ENCODE results near the gene RNASEH1.

RNASEH1 gene

DNA sequence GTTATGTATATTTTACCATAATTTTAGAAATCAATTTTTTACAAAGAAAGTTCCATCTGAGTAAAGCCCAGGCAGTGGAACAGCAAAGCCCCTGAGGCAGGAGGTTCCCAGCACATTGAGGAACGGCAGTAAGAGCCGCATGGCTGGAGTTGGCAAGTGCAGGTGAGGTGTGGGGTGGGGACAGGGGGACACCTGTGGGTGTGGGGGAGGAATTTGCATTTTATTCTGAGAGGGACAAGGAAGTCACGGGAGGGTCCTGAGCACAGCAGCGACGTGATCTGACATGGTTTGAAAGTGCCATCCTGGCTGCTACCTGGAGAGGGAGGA lies 22.7 kb downstream of the RNASEH1 start:
- Histone ChIP-seq H3K4me3 (ENCODE audit: insufficient read depth, low read length, poor library complexity, severe bottlenecking) (no peak overlapping the region), H3K9ac (ENCODE audit: low read length) (no peak overlapping the region), H3K27me3 (ENCODE audit: low read length) (no peaks in the 10 kb centered on the region), H2AFZ (ENCODE audit: low read depth, low read length, severe bottlenecking) (no peak overlapping the region), H3K79me2 (ENCODE audit: insufficient read depth, low read length) (no peaks in the 10 kb centered on the region), H3F3A (ENCODE audit: insufficient read depth) (no peaks in the 10 kb centered on the region), H3K27ac (ENCODE audit: low read depth, low read length) (no peak overlapping the region), H4K20me1 (ENCODE audit: low read depth, low read length) (no peaks in the 10 kb centered on the region), H3K36me3 (ENCODE audit: low read length) (no peaks in the 10 kb centered on the region), H3K9me3 (ENCODE audit: insufficient read depth, low read length) (peaks cover 10% of the 10 kb centered on the region; the same call in 1 of the 2 replicates), H3K4me2 (ENCODE audit: low read depth, low read length, poor library complexity, severe bottlenecking) (no peak overlapping the region), H3K9me2 (replicated peaks; ENCODE audit: insufficient read depth, low read length) (no peaks in the 10 kb centered on the region)
- TF ChIP-seq EZH2phosphoT487 (conservative IDR thresholded peaks at IDR 0.05; ENCODE audit: low read length), result no peak
- TF ChIP-seq, protein P1, sequence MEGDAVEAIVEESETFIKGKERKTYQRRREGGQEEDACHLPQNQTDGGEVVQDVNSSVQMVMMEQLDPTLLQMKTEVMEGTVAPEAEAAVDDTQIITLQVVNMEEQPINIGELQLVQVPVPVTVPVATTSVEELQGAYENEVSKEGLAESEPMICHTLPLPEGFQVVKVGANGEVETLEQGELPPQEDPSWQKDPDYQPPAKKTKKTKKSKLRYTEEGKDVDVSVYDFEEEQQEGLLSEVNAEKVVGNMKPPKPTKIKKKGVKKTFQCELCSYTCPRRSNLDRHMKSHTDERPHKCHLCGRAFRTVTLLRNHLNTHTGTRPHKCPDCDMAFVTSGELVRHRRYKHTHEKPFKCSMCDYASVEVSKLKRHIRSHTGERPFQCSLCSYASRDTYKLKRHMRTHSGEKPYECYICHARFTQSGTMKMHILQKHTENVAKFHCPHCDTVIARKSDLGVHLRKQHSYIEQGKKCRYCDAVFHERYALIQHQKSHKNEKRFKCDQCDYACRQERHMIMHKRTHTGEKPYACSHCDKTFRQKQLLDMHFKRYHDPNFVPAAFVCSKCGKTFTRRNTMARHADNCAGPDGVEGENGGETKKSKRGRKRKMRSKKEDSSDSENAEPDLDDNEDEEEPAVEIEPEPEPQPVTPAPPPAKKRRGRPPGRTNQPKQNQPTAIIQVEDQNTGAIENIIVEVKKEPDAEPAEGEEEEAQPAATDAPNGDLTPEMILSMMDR (IDR thresholded peaks at IDR 0.05; ENCODE audit: insufficient read depth, low read length, poor library complexity, severe bottlenecking), result no peak

DNA sequence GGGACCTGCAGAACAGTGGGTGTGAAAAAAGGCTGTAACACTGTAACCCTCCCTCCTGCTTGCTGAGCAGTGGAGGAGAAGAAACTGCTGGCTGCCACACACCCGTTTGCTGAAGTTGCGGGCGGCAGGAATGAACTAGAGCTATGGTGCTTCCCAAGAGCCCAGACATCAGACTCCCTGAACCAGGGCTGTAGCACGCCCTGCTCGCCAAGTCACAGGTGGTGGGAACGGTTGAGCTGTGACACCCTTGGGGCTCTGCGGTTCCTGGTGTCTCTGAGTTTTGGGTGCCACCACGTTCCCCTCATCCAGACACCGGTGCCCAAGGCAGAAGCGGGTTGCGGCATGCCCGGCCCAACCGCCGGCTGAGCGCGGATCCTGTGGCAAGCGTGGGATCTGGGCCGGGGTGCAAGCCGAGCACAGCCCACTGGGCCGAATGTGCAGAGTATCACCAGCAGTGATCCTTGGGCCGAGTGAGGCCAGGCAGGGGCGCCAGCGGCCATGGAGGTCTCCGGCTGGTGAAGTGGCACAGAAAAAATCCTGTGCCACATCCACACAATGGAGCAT lies 23.8 kb downstream of the RNASEH1 start:
- Histone ChIP-seq H3K36me3 (ENCODE audit: low read length) (no peaks in the 10 kb centered on the region), H3K9me3 (ENCODE audit: insufficient read depth, low read length) (peaks cover 10% of the 10 kb centered on the region; the same call in 1 of the 2 replicates), H3K9me2 (replicated peaks; ENCODE audit: insufficient read depth, low read length) (no peaks in the 10 kb centered on the region), H2AFZ (ENCODE audit: low read depth, low read length, severe bottlenecking) (no peak overlapping the region), H3K27me3 (ENCODE audit: low read length) (no peaks in the 10 kb centered on the region), H3K9ac (ENCODE audit: low read length) (no peak overlapping the region), H3K4me2 (ENCODE audit: low read depth, low read length, poor library complexity, severe bottlenecking) (no peak overlapping the region), H3F3A (ENCODE audit: insufficient read depth) (no peaks in the 10 kb centered on the region), H3K4me3 (ENCODE audit: insufficient read depth, low read length, poor library complexity, severe bottlenecking) (no peak overlapping the region), H3K27ac (ENCODE audit: low read depth, low read length) (no peak overlapping the region), H4K20me1 (ENCODE audit: low read depth, low read length) (no peaks in the 10 kb centered on the region), H3K79me2 (ENCODE audit: insufficient read depth, low read length) (no peaks in the 10 kb centered on the region)
- TF ChIP-seq, protein P1 (IDR thresholded peaks at IDR 0.05; ENCODE audit: insufficient read depth, low read length, poor library complexity, severe bottlenecking), result no peak
- no peak for TF ChIP-seq EZH2phosphoT487 (conservative IDR thresholded peaks at IDR 0.05; ENCODE audit: low read length)

DNA sequence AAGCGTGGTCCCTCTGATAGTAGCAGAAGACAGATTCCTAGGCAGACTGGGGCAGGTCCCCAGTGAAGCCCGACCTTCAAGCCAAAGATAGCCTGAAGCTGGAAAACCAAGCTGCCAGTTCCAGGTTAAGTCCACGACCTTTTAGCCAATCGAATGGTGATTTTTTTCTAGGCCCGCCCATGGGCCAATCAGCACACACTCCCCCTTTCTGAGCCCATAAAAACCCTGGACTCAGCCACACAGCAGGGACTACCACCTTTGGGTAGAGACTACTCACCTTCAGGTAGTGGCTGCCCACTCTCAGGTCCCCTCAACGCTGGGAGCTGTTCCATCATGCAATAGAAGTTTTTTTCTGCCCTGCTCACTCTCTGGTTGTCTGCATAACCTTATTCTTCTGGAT lies 24.3 kb downstream of the RNASEH1 start:
- no peak for TF ChIP-seq EZH2phosphoT487 (conservative IDR thresholded peaks at IDR 0.05; ENCODE audit: low read length)
- TF ChIP-seq, protein P1 (IDR thresholded peaks at IDR 0.05; ENCODE audit: insufficient read depth, low read length, poor library complexity, severe bottlenecking), result no peak
- no peaks in the 10 kb centered on the region for H3K27me3 ChIP-seq (ENCODE audit: low read length)
- H3K9me2 ChIP-seq (replicated peaks; ENCODE audit: insufficient read depth, low read length), result no peaks in the 10 kb centered on the region

More for the DNA sequence above, 24.3 kb downstream of the RNASEH1 start:
- no peak overlapping the region for H2AFZ ChIP-seq (ENCODE audit: low read depth, low read length, severe bottlenecking)
- H3K36me3 ChIP-seq (ENCODE audit: low read length), result no peaks in the 10 kb centered on the region
- no peak overlapping the region for H3K9ac ChIP-seq (ENCODE audit: low read length)
- H3K4me3 ChIP-seq (ENCODE audit: insufficient read depth, low read length, poor library complexity, severe bottlenecking), result no peak overlapping the region
- H3K4me2 ChIP-seq (ENCODE audit: low read depth, low read length, poor library complexity, severe bottlenecking), result no peak overlapping the region
- no peaks in the 10 kb centered on the region for H3K79me2 ChIP-seq (ENCODE audit: insufficient read depth, low read length)
- H3F3A ChIP-seq (ENCODE audit: insufficient read depth), result peaks cover 3% of the 10 kb centered on the region; the same call in 1 of the 2 replicates
- H3K9me3 ChIP-seq (ENCODE audit: insufficient read depth, low read length), result peaks cover 10% of the 10 kb centered on the region; the same call in 1 of the 2 replicates
- H4K20me1 ChIP-seq (ENCODE audit: low read depth, low read length), result no peaks in the 10 kb centered on the region
- H3K27ac ChIP-seq (ENCODE audit: low read depth, low read length), result no peak overlapping the region

Measured in SU-DHL-6 (cell line).